Colonic mucosa (tissue), 4 donors: ENCODE data around the gene CCDC51. TPM values are rescaled to one million over a fixed set of nuclear protein-coding genes. Genes with fewer than 3 reads are reported as not detected.

ENCODE experiments used
- DNase-seq: peaks from one replicate; pipeline ENCODE4 v3.0.0-alpha.2; 2020
- H3K27ac ChIP-seq: fragments of 200-600 bp; one replicate; pipeline ENCODE4 v1.8.0; 2021
- H3K27me3 ChIP-seq: fragments of 200-600 bp; one replicate; pipeline ENCODE4 v1.8.0; 2021
- H3K36me3 ChIP-seq: fragments of 200-600 bp; one replicate; pipeline ENCODE4 v1.8.0; 2021
- H3K4me1 ChIP-seq: fragments of 200-600 bp; one replicate; pipeline ENCODE4 v1.8.0; 2021; ENCODE audit warnings: mild to moderate bottlenecking
- H3K4me3 ChIP-seq: fragments of 200-600 bp; one replicate; pipeline ENCODE4 v1.8.0; 2021
- H3K9ac ChIP-seq, 2 donors: one replicate each; pipeline ENCODE4 v1.7.0; 2013; ENCODE audit warnings: control low read depth in 2 of 2, low read depth in 2 of 2, low read length in 2 of 2
- H3K9me3 ChIP-seq: fragments of 200-600 bp; one replicate; pipeline ENCODE4 v1.8.0; 2021
- CTCF ChIP-seq: fragments of 200-600 bp; IDR thresholded peaks from one replicate; pipeline ENCODE4 v1.8.0; 2022; ENCODE audit warnings: antibody characterized with exemption, mild to moderate bottlenecking
- intact Hi-C: fragments of 100-400 bp; cut with DNase I; formaldehyde crosslinking; loops from one replicate; pipeline ENCODE4 v1.14.1; 2022
- total RNA-seq, 2 donors: library from RNA; stranded (reverse); fragmentation: NEBNext Ultra II Directional in 1 of 2; extraction: Animal tissue kit (Norgen Biotek cat#: 25700) in 1 of 2; gene quantifications; one replicate each; pipeline ENCODE4 v1.2.1, GENCODE V29; 2021
- donor health status: healthy.
- donor health status: DM: no; HTN: no; CAD: no.
- donor health status: DM: no; HTN: no; CAD: no.

The CCDC51 gene
- total RNA-seq, 2 donors from 2014 or later = 11.8 to 21.5 TPM

- peak overlapping the region; percentile 64 for H3K4me3 ChIP-seq
- no peaks in the 10 kb centered on the region for H3K9me3 ChIP-seq
- H3K27me3 ChIP-seq = no peaks in the 10 kb centered on the region
- TF ChIP-seq CTCF = no peak
- H3K27ac ChIP-seq = peak overlapping the region; percentile 92
- peaks cover 25% of the 10 kb centered on the region for H3K4me1 ChIP-seq
- no peaks in the 10 kb centered on the region for H3K36me3 ChIP-seq
- peak; percentile 63 for DNase-seq
- intact Hi-C loops = no loop called here
- peak overlapping the region; percentile 71 to 100 for H3K9ac ChIP-seq
These were observed 32.7 kb upstream of the CCDC51 start for GRCh38 chr3:48472673-48472922.

GRCh38 chr3:48470286-48470685, 30.4 kb upstream of the CCDC51 start:
- no peak overlapping the region for H3K27ac ChIP-seq
- no peak for TF ChIP-seq CTCF
- no peak for DNase-seq
- H3K4me3 ChIP-seq = no peak overlapping the region
- H3K36me3 ChIP-seq = no peaks in the 10 kb centered on the region
- H3K9me3 ChIP-seq = no peaks in the 10 kb centered on the region
- H3K4me1 ChIP-seq = peaks cover 37% of the 10 kb centered on the region
- no peaks in the 10 kb centered on the region for H3K27me3 ChIP-seq
- H3K9ac ChIP-seq = peak overlapping the region; percentile 35 to 40
- intact Hi-C loops = no loop called here

- no peak for DNase-seq
- no peak overlapping the region for H3K4me3 ChIP-seq
- no peaks in the 10 kb centered on the region for H3K36me3 ChIP-seq
- no peaks in the 10 kb centered on the region for H3K27me3 ChIP-seq
- no peak overlapping the region for H3K27ac ChIP-seq
- intact Hi-C loops = loop anchor here (5.0 to 10.0 kb wide), 2 partner anchors 33 to 166 kb away; partner anchors contain the start of genes SHISA5 and SLC26A6
- H3K4me1 ChIP-seq = peaks cover 42% of the 10 kb centered on the region
- no peaks in the 10 kb centered on the region for H3K9me3 ChIP-seq
- no peak for TF ChIP-seq CTCF
- H3K9ac ChIP-seq = peak overlapping the region; percentile 4 to 40
These were observed 29.4 kb upstream of the CCDC51 start for GRCh38 chr3:48469046-48469915.

GRCh38 chr3:48468329-48468731, 28.4 kb upstream of the CCDC51 start:
- DNase-seq = peak; percentile 76
- Histone ChIP-seq H3K9ac (peak overlapping the region in 1 of 2 donors; percentile 88), H3K4me3 (no peak overlapping the region), H3K36me3 (no peaks in the 10 kb centered on the region), H3K27me3 (no peaks in the 10 kb centered on the region), H3K9me3 (no peaks in the 10 kb centered on the region), H3K4me1 (peaks cover 41% of the 10 kb centered on the region), H3K27ac (no peak overlapping the region)
- no peak for TF ChIP-seq CTCF
- intact Hi-C loops = loop anchor here (5.0 to 10.0 kb wide), 2 partner anchors 34 to 166 kb away; partner anchors contain the start of genes SHISA5 and SLC26A6

- TF ChIP-seq CTCF = no peak
- H3K27ac ChIP-seq = peak overlapping the region; percentile 94
- no peak for DNase-seq
- intact Hi-C loops = loop anchor here (5.0 to 10.0 kb wide), 2 partner anchors 35 to 167 kb away; partner anchors contain the start of genes SHISA5 and SLC26A6
- H3K4me1 ChIP-seq = peaks cover 38% of the 10 kb centered on the region
- peak overlapping the region; percentile 88 to 97 for H3K9ac ChIP-seq
- H3K27me3 ChIP-seq = no peaks in the 10 kb centered on the region
- peak overlapping the region; percentile 54 for H3K4me3 ChIP-seq
- H3K36me3 ChIP-seq = no peaks in the 10 kb centered on the region
- H3K9me3 ChIP-seq = no peaks in the 10 kb centered on the region
These were observed 27.8 kb upstream of the CCDC51 start for GRCh38 chr3:48467473-48468267.
